Spinal cord (tissue), 10 donors: Measurements from ENCODE around the gene GDI1. TPM values are rescaled to one million over a fixed set of nuclear protein-coding genes. Genes with fewer than 3 reads are reported as not detected.

Source experiments
- DNase-seq, 6 donors: peaks; one replicate each; pipeline versions ENCODE4 v3.0.0 to v3.0.0-alpha.2; 2013 to 2015; ENCODE audit warnings: low spot score in 6 of 6, low read depth in 4 of 6
- H3K27ac ChIP-seq: one replicate; pipeline ENCODE4 v1.5.1; 2013; ENCODE audit warnings: low read depth, low read length, control low read depth
- H3K27me3 ChIP-seq: one replicate; pipeline ENCODE4 v1.6.1; 2013; ENCODE audit warnings: low read length; ENCODE audit not compliant: control insufficient read depth, insufficient read depth
- H3K36me3 ChIP-seq: one replicate; pipeline ENCODE4 v1.6.1; 2013; ENCODE audit warnings: low read length; ENCODE audit not compliant: control insufficient read depth, insufficient read depth
- H3K4me1 ChIP-seq: one replicate; pipeline ENCODE4 v1.6.1; 2013; ENCODE audit warnings: low read length; ENCODE audit not compliant: control insufficient read depth, insufficient read depth
- H3K4me3 ChIP-seq: one replicate; pipeline ENCODE4 v1.5.1; 2013; ENCODE audit warnings: low read depth, low read length, control low read depth
- H3K9me3 ChIP-seq: one replicate; pipeline ENCODE4 v1.6.1; 2013; ENCODE audit warnings: low read length; ENCODE audit not compliant: control insufficient read depth, insufficient read depth
- WGBS: methylation state at CpG from one replicate; pipeline ENCODE4 v1.1.5; 2013; ENCODE audit warnings: missing lambda C conversion rate; ENCODE audit not compliant: insufficient coverage; 5-methylcytosine and 5-hydroxymethylcytosine counted together
- polyA plus RNA-seq, 2 donors: library from polyadenylated mRNA; unstranded; fragments of 120-200 nt; gene quantifications; one replicate each; pipeline ENCODE4 v1.2.1, GENCODE V29; 2013; ENCODE audit not compliant: insufficient read length in 2 of 2
- total RNA-seq, 2 donors: library from RNA; depleted of rRNA in 1 of 2; stranded (reverse); fragments of 120-200 nt in 1 of 2; fragments of >200 nt in 1 of 2; gene quantifications; one replicate each; pipeline versions ENCODE4 v1.2.3 to v1.2.4, GENCODE V29; 2013 to 2014
- donor health status: healthy.

GDI1 gene
- total and polyA plus RNA-seq, 4 donors: 185 to 688 (median 434) TPM

- H3K36me3 ChIP-seq: peaks cover 100% of the 10 kb centered on the region
- DNase-seq: no peak
- H3K27me3 ChIP-seq: no peaks in the 10 kb centered on the region
- no peak overlapping the region for H3K27ac ChIP-seq
- 92% methylated on average over 32 of the region's 32 CpGs for WGBS
- H3K4me3 ChIP-seq: no peak overlapping the region
- H3K9me3 ChIP-seq: no peaks in the 10 kb centered on the region
- peaks cover 13% of the 10 kb centered on the region for H3K4me1 ChIP-seq
These were observed 29.1 kb downstream of the GDI1 start for GRCh38 chrX:154466036-154466435.

GRCh38 chrX:154466907-154467306 is 30.0 kb downstream of the GDI1 start:
- 87% methylated on average over 15 of the region's 15 CpGs for WGBS
- H3K36me3 ChIP-seq: peaks cover 100% of the 10 kb centered on the region
- H3K9me3 ChIP-seq: no peaks in the 10 kb centered on the region
- no peak overlapping the region for H3K27ac ChIP-seq
- no peak overlapping the region for H3K4me3 ChIP-seq
- no peaks in the 10 kb centered on the region for H3K27me3 ChIP-seq
- no peak for DNase-seq
- H3K4me1 ChIP-seq: peaks cover 4% of the 10 kb centered on the region

- Histone ChIP-seq H3K9me3 (no peaks in the 10 kb centered on the region), H3K27me3 (no peaks in the 10 kb centered on the region), H3K27ac (no peak overlapping the region), H3K4me3 (no peak overlapping the region), H3K4me1 (no peaks in the 10 kb centered on the region), H3K36me3 (peaks cover 100% of the 10 kb centered on the region)
- 93% methylated on average over 19 of the region's 21 CpGs for WGBS
- no peak for DNase-seq
These were observed 30.6 kb downstream of the GDI1 start for GRCh38 chrX:154467556-154467955.

- peaks cover 100% of the 10 kb centered on the region for H3K36me3 ChIP-seq
- H3K4me1 ChIP-seq: no peaks in the 10 kb centered on the region
- H3K9me3 ChIP-seq: no peaks in the 10 kb centered on the region
- WGBS: 92% methylated on average over 22 of the region's 23 CpGs
- no peak overlapping the region for H3K27ac ChIP-seq
- H3K4me3 ChIP-seq: no peak overlapping the region
- no peaks in the 10 kb centered on the region for H3K27me3 ChIP-seq
- no peak for DNase-seq
These were observed 31.3 kb downstream of the GDI1 start for GRCh38 chrX:154468217-154468616.

- no peak for DNase-seq
- H3K36me3 ChIP-seq: peaks cover 93% of the 10 kb centered on the region
- no peaks in the 10 kb centered on the region for H3K4me1 ChIP-seq
- H3K4me3 ChIP-seq: no peak overlapping the region
- no peaks in the 10 kb centered on the region for H3K9me3 ChIP-seq
- no peak overlapping the region for H3K27ac ChIP-seq
- H3K27me3 ChIP-seq: no peaks in the 10 kb centered on the region
- WGBS: 81% methylated on average over 9 of the region's 9 CpGs
These were observed 32.2 kb downstream of the GDI1 start for GRCh38 chrX:154469114-154469513.

- 89% methylated on average over 18 of the region's 18 CpGs for WGBS
- peaks cover 88% of the 10 kb centered on the region for H3K36me3 ChIP-seq
- no peaks in the 10 kb centered on the region for H3K27me3 ChIP-seq
These were observed 32.9 kb downstream of the GDI1 start for GRCh38 chrX:154469880-154470279.

GRCh38 chrX:154470434-154470833 is 33.5 kb downstream of the GDI1 start:
- Histone ChIP-seq H3K27ac (no peak overlapping the region), H3K4me1 (no peaks in the 10 kb centered on the region), H3K27me3 (no peaks in the 10 kb centered on the region), H3K36me3 (peaks cover 82% of the 10 kb centered on the region), H3K4me3 (no peak overlapping the region), H3K9me3 (no peaks in the 10 kb centered on the region)
- WGBS: 89% methylated on average over 14 of the region's 14 CpGs
- no peak for DNase-seq

More at GRCh38 chrX:154469880-154470279, 32.9 kb downstream of the GDI1 start:
- Histone ChIP-seq H3K27ac (no peak overlapping the region), H3K4me1 (no peaks in the 10 kb centered on the region), H3K4me3 (no peak overlapping the region), H3K9me3 (no peaks in the 10 kb centered on the region)
- DNase-seq: no peak

GRCh38 chrX:154470914-154471568 is 34.1 kb downstream of the GDI1 start:
- Histone ChIP-seq H3K4me3 (no peak overlapping the region), H3K9me3 (no peaks in the 10 kb centered on the region), H3K27ac (no peak overlapping the region), H3K4me1 (no peaks in the 10 kb centered on the region), H3K27me3 (no peaks in the 10 kb centered on the region), H3K36me3 (peaks cover 76% of the 10 kb centered on the region)
- 89% methylated on average over 23 of the region's 23 CpGs for WGBS
- no peak for DNase-seq

- DNase-seq: no peak
- no peak overlapping the region for H3K27ac ChIP-seq
- WGBS: 84% methylated on average over 21 of the region's 23 CpGs
- H3K9me3 ChIP-seq: no peaks in the 10 kb centered on the region
- no peak overlapping the region for H3K4me3 ChIP-seq
- H3K4me1 ChIP-seq: peaks cover 5% of the 10 kb centered on the region
- H3K36me3 ChIP-seq: peaks cover 66% of the 10 kb centered on the region
- no peaks in the 10 kb centered on the region for H3K27me3 ChIP-seq
These were observed 35.1 kb downstream of the GDI1 start for GRCh38 chrX:154471839-154472684.
